BLaER1 (cell line): Measurements from ENCODE around the gene BOLA1.

Experiments
- H3K27ac ChIP-seq: shearing (Covaris generic); formaldehyde crosslinking; 2 replicates; pipeline ENCODE4 v1.8.1; 2022
- H3K27me3 ChIP-seq: shearing (Covaris generic); formaldehyde crosslinking; 2 replicates; pipeline ENCODE4 v1.8.1; 2022
- H3K36me3 ChIP-seq: shearing (Covaris generic); formaldehyde crosslinking; 2 replicates; pipeline ENCODE4 v1.8.1; 2022
- H3K4me1 ChIP-seq: shearing (Covaris generic); formaldehyde crosslinking; 2 replicates; pipeline ENCODE4 v1.8.1; 2022
- H3K4me2 ChIP-seq: shearing (Covaris generic); formaldehyde crosslinking; 2 replicates; pipeline ENCODE4 v1.8.1; 2022
- H3K4me3 ChIP-seq: shearing (Covaris generic); formaldehyde crosslinking; 2 replicates; pipeline ENCODE4 v1.8.1; 2022
- H3K9ac ChIP-seq: shearing (Covaris generic); formaldehyde crosslinking; 2 replicates; pipeline ENCODE4 v1.8.1; 2022
- H3K9me3 ChIP-seq: shearing (Covaris generic); formaldehyde crosslinking; 2 replicates; pipeline ENCODE4 v1.8.1; 2022
- H4K20me1 ChIP-seq: shearing (Covaris generic); formaldehyde crosslinking; 2 replicates; pipeline ENCODE4 v1.8.1; 2022
- Cebpa-rat ChIP-seq: shearing (Covaris generic); IDR thresholded peaks from 2 replicates; pipeline ENCODE4 v1.8.1; 2022

The BOLA1 gene

DNA sequence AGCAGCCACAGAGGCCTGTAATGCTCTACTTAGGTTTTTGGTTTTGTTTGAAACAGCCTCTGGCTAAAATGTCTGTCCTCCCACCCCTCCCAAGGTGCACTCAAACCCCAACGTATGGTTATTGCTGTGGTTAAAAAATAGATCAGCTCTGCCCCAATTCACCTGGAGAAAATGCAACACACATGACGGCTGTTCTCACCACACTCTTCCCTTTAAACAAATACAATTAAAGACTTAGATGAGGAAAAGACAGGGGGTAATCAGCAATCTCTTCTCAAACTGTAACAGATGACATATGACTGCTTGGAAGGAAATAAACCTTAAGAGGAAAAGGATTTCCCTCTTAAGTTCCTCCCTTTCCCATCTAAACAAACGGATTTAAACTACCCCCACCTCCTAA lies 43.5 kb downstream of the BOLA1 start:
- Histone ChIP-seq H3K27me3 (no peaks in the 10 kb centered on the region), H3K9me3 (no peaks in the 10 kb centered on the region), H3K4me3 (no peak overlapping the region), H3K27ac (no peak overlapping the region), H3K9ac (no peak overlapping the region), H3K36me3 (no peaks in the 10 kb centered on the region), H3K4me2 (no peak overlapping the region), H4K20me1 (no peaks in the 10 kb centered on the region), H3K4me1 (no peaks in the 10 kb centered on the region)
- no peak for TF ChIP-seq Cebpa-rat

DNA sequence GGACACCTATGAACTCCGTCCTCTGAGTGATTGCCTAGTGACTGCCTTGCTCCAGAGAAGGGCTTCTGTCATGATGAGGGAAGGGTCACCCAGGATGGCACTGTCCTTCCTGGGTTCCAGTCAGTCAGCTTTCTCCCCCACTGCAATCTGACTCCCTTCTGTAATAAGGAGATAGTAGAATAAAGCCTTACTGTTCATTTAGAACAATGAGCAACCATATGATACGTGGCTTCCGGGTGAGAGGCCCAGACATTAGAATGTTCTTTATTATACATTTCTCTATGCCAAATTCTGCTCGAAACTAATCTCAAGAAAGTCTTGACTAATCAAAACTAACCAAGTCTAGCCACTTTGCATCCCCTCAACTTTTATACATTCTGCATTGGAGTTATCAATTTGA lies 45.8 kb downstream of the BOLA1 start:
- Histone ChIP-seq H3K36me3 (no peaks in the 10 kb centered on the region), H3K4me2 (no peak overlapping the region)
- TF ChIP-seq Cebpa-rat: no peak

DNA sequence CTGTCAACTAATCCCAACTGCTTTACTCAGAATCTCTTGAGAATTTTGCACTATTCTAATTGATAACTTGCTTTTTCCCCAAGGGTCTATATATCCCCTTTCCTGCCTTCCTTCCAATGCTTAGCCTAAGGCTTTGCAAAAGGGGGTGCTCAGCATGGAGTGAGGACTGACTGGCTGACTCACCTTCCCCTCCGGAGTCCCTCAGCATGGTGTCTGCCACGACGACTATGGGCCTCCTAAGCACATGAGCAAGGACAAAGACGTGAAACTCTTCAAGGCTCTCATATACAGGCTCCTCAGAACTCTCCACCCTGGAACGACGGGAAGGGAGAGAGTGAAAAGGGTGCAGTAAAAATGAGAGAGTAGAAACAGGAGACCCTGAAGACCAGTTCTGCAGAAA lies 50.5 kb downstream of the BOLA1 start:
- no peaks in the 10 kb centered on the region for H3K9me3 ChIP-seq
- no peak for TF ChIP-seq Cebpa-rat
- H3K27ac ChIP-seq: no peak overlapping the region
- no peaks in the 10 kb centered on the region for H4K20me1 ChIP-seq
- no peak overlapping the region for H3K4me2 ChIP-seq
- H3K4me3 ChIP-seq: no peak overlapping the region
- H3K9ac ChIP-seq: no peak overlapping the region
- H3K4me1 ChIP-seq: no peaks in the 10 kb centered on the region
- H3K27me3 ChIP-seq: no peaks in the 10 kb centered on the region
- no peaks in the 10 kb centered on the region for H3K36me3 ChIP-seq

More for the DNA sequence above, 45.8 kb downstream of the BOLA1 start:
- Histone ChIP-seq H3K4me3 (no peak overlapping the region), H3K27me3 (no peaks in the 10 kb centered on the region), H3K27ac (no peak overlapping the region), H4K20me1 (no peaks in the 10 kb centered on the region), H3K9me3 (no peaks in the 10 kb centered on the region), H3K4me1 (no peaks in the 10 kb centered on the region), H3K9ac (no peak overlapping the region)
